ENCODE measurements around the gene MB21D2. TPM values are rescaled to one million over a fixed set of nuclear protein-coding genes. Genes with fewer than 3 reads are reported as not detected.

The MB21D2 gene
- polyA plus RNA-seq, 1 donor: 20.1 TPM

- no peak for DNase-seq
These were observed 85.8 kb downstream of the MB21D2 start for GRCh38 chr3:192831801-192832347.

GRCh38 chr3:192831111-192831644 lies 86.5 kb downstream of the MB21D2 start:
- no peak for DNase-seq

GRCh38 chr3:192830291-192831110 lies 87.2 kb downstream of the MB21D2 start:
- no peak for DNase-seq

- DNase-seq: no peak
These were observed 89.6 kb downstream of the MB21D2 start for GRCh38 chr3:192827863-192828594.

- DNase-seq: no peak
These were observed 90.4 kb downstream of the MB21D2 start for GRCh38 chr3:192827208-192827607.

- DNase-seq: no peak
These were observed 91.2 kb downstream of the MB21D2 start for GRCh38 chr3:192826214-192827006.

GRCh38 chr3:192825657-192826200 lies 91.9 kb downstream of the MB21D2 start:
- no peak for DNase-seq

GRCh38 chr3:192825216-192825615 lies 92.4 kb downstream of the MB21D2 start:
- DNase-seq: no peak

- no peak for DNase-seq
These were observed 93.3 kb downstream of the MB21D2 start for GRCh38 chr3:192824313-192824712.

GRCh38 chr3:192821161-192821560 lies 96.5 kb downstream of the MB21D2 start:
- DNase-seq: no peak

- no peak for DNase-seq
These were observed 97.5 kb downstream of the MB21D2 start for GRCh38 chr3:192820161-192820560.

GRCh38 chr3:192819001-192819569 lies 98.6 kb downstream of the MB21D2 start:
- DNase-seq: no peak

GRCh38 chr3:192818126-192818525 lies 99.5 kb downstream of the MB21D2 start:
- DNase-seq: no peak

GRCh38 chr3:192817506-192817905 lies 100.2 kb downstream of the MB21D2 start:
- DNase-seq: no peak

- DNase-seq: no peak
These were observed 100.6 kb downstream of the MB21D2 start for GRCh38 chr3:192817053-192817452.

- no peak for DNase-seq
These were observed 101.3 kb downstream of the MB21D2 start for GRCh38 chr3:192816351-192816750.

- no peak for DNase-seq
These were observed 104.8 kb downstream of the MB21D2 start for GRCh38 chr3:192812743-192813383.

- no peak for DNase-seq
These were observed 111.9 kb downstream of the MB21D2 start for GRCh38 chr3:192805711-192806110.

- DNase-seq: no peak
These were observed 113.2 kb downstream of the MB21D2 start for GRCh38 chr3:192804502-192804901.

- no peak for DNase-seq
These were observed 114.4 kb downstream of the MB21D2 start for GRCh38 chr3:192802957-192803899.
